Measurements from ENCODE around the gene DCAF6.
A peak's percentile ranks its signal among the peaks of the same experiment; 100 is the strongest.

Gene DCAF6

GRCh38 chr1:168104535-168104934 lies 168.1 kb downstream of the DCAF6 start:
- no peak for DNase-seq (ENCODE audit: low read depth in 2 of 2)

- no peak for DNase-seq (ENCODE audit: low read depth in 2 of 2)
Measured at GRCh38 chr1:168105846-168106245, 169.4 kb downstream of the DCAF6 start.

- no peak for DNase-seq (ENCODE audit: low read depth in 2 of 2)
Measured at GRCh38 chr1:168106274-168106673, 169.8 kb downstream of the DCAF6 start.

GRCh38 chr1:168110896-168111545 lies 174.5 kb downstream of the DCAF6 start:
- no peak for DNase-seq (ENCODE audit: low read depth in 2 of 2)

GRCh38 chr1:168112673-168113305 lies 176.3 kb downstream of the DCAF6 start:
- peak; percentile 14 to 57 for DNase-seq (ENCODE audit: low read depth in 2 of 2)

- no peak for DNase-seq (ENCODE audit: low read depth in 2 of 2)
Measured at GRCh38 chr1:168114845-168115244, 178.4 kb downstream of the DCAF6 start.

- no peak for DNase-seq (ENCODE audit: low read depth in 2 of 2)
Measured at GRCh38 chr1:168116327-168116799, 179.9 kb downstream of the DCAF6 start.

- DNase-seq (ENCODE audit: low read depth in 2 of 2) = no peak
Measured at GRCh38 chr1:168119750-168120149, 183.3 kb downstream of the DCAF6 start.

GRCh38 chr1:168121401-168122011 lies 185.0 kb downstream of the DCAF6 start:
- DNase-seq (ENCODE audit: low read depth in 2 of 2) = no peak

GRCh38 chr1:168125051-168125450 lies 188.6 kb downstream of the DCAF6 start:
- no peak for DNase-seq (ENCODE audit: low read depth in 2 of 2)

Measured in stimulated activated CD4-positive, alpha-beta T cell treated with anti-CD3 and anti-CD28 coated beads, Interleukin-12 subunit alpha, Interleukin-12 subunit beta, amount 100 ng/mL, for 24 hours (primary cell).